Umbilical cord (tissue), 2 donors: ENCODE measurements around the gene CERS4. TPM values are rescaled to one million over a fixed set of nuclear protein-coding genes. Genes with fewer than 3 reads are reported as not detected.
A peak's percentile ranks its signal among the peaks of the same experiment; 100 is the strongest.
"Not testable (repeated sequence)": the region's sequence is repeated elsewhere in the genome, so short reads cannot be mapped to it uniquely, and the experiment has no call there.

Experiments used
- DNase-seq: peaks from one replicate; pipeline ENCODE4 v3.0.0-alpha.2; 2015; ENCODE audit warnings: low spot score
- total RNA-seq: library from RNA; depleted of rRNA; stranded (reverse); fragments of >200 nt; gene quantifications from one replicate; pipeline ENCODE4 v1.2.3, GENCODE V29; 2014; ENCODE audit warnings: low replicate concordance; ENCODE audit not compliant: insufficient read depth

The CERS4 gene, protein sequence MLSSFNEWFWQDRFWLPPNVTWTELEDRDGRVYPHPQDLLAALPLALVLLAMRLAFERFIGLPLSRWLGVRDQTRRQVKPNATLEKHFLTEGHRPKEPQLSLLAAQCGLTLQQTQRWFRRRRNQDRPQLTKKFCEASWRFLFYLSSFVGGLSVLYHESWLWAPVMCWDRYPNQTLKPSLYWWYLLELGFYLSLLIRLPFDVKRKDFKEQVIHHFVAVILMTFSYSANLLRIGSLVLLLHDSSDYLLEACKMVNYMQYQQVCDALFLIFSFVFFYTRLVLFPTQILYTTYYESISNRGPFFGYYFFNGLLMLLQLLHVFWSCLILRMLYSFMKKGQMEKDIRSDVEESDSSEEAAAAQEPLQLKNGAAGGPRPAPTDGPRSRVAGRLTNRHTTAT
- total RNA-seq: 17.8 TPM

DNA sequence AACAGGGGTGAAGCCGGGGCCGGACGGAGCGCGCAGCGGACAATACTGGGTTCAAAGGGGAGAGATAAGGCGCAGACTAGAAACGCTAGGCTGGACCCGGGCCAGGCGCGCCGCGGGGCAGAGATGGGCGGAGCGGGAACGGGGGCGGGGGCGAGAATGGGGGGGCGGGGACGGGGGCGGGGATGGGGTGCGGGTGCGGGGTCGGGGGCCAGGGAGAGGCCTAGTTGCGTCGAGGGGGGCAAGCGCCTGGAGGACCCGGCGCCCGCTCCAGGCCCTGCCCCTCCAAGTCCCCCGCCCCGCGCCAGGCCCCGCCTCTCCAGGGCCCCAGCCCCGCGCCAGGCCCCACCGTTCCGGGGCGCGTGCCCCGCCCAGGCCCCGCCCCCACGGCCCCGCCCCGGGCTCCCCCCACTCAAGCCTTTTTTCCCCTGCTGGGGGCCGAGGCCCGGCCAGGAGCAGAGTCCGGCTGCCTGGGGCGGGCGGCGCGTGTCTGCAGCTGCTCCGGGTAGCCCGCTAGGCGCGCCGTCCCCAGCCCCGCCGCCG is at the start of gene CERS4:
CERS4 (plus strand) TSS at position 449 of the 540 bp plus-strand sequence. CDS start 41,707 bp downstream, outside the sequence.
- DNase-seq: peak; percentile 76

DNA sequence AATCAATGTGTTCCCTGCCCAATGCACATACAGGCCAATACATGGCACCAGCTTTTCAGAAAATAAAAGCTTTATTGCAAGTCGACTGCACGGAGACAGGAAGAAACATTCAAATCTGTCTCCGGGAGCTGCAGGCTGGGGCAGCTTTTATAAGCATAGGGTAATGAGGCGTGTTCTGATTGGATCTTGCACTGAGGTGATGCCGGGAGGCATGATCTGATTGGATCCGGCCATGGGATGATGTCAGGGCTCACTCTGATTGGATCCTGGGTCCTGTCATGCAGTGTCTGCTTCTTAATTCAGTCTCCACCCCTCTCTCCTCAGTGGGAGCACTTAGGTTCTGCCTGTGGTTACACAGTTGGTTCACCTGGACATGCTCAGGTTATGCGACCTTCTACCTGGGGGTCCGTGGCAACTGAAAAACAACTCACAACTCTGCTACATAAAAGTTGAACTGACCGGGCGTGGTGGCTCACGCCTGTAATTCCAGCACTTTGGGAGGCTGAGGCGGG is 48.0 kb upstream of the CERS4 start:
- DNase-seq: no peak

DNA sequence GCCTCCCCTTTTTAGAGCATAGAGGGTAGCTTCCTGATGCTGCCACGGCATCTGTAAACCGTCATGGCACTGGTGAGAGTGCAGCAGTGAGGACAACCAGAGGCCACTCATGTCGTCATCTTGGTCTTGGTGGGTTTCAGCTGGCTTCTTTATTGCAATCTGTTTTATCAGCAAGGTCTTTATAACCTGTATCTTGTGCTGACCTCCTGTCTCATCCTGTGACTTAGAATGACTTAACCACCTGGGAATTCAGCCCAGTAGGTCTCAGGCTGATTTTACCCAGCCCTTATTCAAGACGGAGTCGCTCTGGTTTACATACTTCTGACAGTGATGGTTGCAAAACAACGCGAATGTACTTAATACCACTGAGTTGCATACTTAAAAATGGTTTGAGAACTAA is 45.4 kb upstream of the CERS4 start:
- DNase-seq: peak; percentile 92

DNA sequence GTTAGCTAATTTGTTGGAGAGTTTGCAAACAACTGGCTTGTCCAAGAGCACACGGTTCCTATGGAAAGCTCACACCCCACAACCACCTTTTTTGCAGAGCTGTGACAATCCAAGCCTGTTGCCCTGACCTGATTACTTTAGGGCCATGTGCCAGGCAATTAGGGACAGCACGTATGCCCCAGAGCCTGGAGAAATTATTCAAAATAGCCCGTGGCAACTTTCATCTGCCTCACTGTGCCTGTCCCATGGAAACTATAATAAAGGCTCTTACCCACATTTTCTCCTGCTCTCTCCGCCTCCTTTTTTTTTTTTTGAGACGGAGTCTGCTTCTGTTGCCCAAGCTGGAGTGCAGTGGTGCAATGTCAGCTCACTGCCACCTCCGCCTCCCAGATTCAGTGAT is 41.2 kb upstream of the CERS4 start:
- no peak for DNase-seq

DNA sequence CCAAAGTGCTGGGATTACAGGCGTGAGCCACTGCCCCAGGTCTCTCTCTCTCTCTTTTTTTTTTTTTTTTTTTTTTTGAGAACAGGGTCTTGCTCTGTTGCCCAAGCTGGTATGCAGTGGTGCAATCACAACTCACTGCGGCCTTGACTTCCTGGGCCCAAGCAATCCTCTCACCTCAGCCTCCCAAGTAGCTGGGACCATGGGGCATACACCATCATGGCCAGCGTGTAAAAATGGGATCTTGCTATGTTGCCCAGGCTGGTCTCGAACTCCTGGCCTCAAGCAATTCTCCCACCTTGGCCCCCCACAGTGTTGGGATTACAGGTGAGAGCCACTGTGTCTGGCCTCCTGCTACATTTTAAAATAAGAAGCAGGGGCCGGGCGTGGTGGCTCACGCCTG is 40.6 kb upstream of the CERS4 start:
- no peak for DNase-seq

DNA sequence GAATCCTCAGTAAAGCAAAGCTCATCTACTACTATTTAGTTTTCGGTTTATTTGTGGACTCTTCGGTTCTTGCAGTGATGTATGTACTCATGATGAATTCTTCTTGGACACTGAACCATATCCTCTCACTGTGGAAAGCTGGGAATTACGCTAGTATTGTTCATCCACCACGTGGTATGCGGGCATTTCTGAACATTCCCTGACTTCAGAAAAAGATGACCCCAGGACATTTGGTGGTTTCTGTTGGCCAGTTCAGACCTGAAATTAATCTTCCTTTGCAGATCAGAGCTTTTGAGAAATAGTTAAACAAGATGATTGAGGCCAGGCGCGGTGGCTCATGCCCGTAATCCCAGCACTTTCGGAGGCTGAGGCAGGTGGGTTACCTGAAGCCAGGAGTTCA is 34.5 kb upstream of the CERS4 start:
- DNase-seq: no peak

DNA sequence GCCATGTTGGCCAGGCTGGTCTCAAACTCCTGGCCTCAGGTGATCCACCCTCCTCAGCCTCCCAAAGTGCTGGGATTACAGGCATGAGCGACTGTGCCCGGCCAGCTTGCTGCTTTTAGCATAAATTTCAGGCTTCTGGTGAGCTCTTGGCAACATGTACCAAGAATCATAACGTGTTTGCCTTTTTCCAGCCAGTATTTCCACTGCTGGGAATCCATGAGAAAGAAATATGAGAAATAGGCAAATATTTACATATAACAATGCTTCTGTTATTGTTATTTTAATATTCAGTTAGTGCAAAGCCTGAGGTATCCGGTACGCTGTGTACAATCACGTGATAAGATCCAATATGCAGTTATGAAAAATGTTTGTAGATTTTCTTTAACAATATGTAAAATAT is 29.2 kb upstream of the CERS4 start:
- no peak for DNase-seq

DNA sequence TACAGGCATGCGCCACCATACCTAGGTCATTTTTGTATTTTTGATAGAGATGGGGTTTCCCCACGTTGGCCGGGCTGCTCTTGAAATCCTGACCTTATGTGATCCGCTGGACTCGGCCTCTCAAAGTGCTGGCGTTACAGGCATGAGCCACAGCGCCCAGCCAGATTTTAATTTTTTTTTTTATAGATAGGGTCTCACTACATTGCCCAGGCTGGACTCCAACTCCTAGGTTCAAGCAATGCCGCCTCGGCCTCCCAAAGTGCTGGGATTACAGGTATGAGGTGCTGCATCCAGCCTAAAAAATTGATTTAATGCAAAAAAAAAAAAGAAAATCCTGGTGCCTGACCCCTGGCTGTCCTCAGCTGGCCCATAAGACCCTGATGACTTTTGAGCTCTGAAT is 24.9 kb upstream of the CERS4 start:
- no peak for DNase-seq

DNA sequence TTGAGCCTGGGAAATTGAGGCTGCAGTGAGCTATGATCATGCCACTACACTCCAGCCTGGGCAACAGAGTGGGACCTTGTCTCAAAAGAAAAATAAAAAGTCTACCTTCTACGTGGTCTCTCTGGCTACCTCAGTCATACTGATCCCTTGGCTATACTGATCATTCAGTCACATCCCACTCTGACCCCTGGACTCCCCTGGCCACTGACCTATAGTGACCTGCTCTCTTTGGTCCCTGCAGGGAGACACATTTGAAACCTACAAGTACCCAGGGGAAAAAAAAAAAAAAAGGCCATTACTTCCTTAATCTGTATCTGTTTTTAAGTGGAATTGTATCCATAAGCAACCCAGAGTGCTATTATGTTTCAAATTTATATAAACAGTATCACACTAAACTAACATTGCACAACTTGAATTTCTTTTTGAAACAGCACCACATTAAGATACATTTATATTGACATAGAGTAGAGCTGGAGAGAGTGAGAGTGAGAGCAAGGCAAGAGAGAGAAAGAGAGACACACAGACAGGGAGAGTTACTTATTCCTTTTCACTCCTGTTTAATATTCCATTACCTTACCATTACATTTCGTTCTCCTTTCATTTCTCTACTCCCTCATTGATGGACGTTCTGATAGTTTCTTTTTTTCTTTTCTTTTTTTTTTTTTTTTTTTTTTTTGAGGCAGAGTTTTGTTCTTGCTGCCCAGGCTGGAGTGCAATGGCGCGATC is 23.7 kb upstream of the CERS4 start:
- DNase-seq: no peak

DNA sequence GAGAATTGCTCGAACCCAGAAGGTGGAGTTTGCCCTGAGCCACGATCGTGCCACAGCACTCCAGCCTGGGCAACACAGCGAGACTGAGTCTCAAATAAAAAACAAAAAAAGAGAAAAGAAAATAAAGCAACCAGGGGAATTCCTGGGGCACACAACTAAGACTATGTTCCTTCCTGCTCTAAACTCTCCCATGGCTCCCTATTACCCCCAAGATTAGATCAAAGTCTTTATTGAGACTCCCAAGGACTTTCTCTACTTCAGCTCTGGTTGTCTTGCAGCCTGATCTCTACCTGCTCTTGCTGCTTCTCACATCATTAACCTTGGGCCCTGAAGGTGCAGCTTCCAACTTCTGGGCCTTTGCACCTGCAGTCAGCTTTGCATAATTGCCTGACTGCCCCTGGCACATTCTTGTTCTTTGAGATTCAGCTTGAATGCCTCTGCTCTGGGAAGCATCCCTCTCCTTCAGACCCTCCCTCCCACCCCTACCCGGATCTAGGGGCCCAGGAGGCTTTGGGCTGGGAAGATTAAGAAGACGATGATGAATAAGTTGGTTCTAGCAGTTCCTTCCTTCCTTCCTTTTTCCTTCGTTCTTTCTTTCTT is 16.8 kb upstream of the CERS4 start:
- no peak for DNase-seq

DNA sequence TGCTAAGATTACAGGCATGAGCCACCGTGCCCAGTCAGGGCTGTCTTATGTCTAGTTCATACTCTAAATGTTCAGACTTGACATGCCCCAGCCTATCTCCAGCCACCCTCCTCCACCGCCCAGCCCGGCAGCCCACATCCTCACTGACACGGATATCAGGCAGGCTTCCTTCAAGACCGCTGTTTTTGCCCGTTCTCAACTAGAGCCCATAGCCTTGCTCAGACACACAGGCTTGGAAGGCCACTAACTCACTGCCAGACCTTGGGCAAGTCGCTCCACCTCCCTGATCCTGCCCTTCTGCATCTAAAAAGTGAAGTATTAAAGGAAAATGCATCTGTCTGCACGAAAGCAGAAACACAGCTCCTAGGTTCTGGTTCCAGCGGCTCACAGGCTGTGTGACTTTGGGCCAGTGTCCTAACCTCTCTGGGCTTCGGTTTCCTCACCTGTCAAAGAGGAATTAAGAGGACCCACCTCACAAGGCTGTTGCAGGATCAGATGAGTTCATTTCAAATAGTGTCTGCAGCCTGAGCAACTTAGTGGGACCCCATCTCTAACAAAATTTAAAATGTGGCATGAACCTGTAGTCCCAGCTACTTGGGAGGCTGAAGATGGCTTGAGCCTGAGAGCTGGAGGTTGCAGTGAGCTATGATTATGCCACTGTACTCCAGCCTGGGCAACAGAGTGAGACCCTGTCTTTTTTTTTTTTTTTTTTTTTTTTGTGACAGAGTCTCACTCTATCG is 14.5 kb upstream of the CERS4 start:
- DNase-seq: no peak

DNA sequence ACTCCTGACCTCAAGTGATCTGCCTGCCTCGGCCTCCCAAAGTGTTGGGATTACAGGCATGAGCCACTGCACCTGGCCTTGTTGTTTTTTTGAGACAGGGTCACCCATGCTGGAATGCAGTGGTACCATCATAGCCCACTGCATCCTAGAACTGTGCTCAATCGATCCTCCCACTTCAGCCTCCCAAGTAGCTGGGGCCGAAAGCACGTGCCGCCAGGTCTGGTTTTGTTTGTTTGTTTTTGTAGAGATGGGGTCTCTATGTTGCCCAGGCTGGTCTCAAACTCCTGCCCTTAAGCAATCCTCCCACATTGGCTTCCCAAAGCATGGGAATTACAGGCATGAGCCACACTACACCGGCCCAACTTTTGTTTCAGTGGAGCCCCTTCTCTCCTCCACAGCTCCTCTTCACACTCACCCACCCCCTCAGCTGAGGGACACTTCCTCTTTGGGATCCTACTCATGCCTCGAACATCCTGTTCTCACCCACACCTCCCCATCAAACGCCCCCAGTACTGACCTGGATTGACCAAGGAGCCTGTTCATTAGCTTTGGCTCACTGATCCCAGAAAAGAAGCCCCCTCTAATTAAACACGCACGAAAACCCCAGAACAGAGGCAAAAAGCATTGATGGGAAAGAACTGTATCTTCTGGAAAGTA is 12.8 kb upstream of the CERS4 start:
- DNase-seq: no peak

DNA sequence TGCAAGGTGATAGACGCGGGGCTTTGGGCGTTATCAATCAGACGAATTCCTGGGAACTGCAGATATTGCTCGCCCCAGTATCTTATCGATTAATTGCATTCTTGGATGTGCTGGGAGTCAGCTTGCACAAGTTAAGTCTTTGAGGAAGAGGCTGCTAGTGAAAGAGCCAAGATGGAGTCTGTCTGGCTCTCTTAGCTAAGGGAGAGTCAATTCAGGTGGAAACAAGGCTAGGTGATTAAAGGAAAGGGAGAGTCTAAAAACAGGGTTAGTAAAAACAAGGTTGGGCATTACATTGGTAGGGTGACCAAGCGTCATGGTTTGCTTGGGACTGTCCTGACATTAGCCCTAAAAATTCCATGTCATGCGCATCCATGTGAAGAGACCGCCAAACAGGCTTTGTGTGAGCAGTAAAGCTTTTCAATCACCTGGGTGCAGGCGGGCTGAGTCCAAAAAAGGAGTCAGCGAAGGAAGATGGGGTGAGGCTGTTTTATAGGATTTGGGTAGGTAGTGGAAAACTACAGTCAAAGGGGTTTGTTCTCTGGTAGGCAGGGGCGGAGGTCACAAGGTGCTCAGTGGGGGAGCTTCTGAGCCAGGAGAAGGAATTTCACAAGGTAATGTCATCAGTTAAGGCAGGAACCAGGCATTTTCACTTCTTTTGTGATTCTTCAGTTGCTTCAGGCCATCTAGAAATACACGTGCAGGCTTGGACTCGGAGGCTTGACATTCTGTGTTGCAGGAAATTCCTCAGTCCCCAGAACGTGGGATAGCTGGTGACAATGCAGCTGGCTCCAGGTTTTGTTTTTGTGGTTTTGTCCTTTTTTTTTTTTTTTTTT is 5.7 kb upstream of the CERS4 start:
- DNase-seq: not testable (repeated sequence)

DNA sequence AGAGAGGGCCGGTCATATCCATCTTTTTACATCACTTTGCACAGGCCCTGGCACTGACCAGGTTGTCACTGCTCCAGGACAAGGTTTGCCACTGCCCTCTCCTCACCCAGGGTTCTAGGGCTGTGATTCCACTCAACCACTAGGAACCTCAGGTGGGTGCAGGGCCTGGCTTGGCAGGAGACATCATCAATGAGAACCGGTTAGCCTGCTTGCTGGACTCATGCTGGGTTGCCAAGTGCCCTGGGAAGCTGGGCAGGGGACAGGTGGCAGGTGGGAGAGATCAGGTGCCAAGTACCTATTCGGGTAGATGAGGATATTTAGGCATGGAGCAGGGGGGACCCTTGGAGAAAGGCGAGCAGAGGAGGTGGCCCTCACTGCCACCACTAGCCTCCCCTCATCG is 4.2 kb upstream of the CERS4 start:
- DNase-seq: no peak

DNA sequence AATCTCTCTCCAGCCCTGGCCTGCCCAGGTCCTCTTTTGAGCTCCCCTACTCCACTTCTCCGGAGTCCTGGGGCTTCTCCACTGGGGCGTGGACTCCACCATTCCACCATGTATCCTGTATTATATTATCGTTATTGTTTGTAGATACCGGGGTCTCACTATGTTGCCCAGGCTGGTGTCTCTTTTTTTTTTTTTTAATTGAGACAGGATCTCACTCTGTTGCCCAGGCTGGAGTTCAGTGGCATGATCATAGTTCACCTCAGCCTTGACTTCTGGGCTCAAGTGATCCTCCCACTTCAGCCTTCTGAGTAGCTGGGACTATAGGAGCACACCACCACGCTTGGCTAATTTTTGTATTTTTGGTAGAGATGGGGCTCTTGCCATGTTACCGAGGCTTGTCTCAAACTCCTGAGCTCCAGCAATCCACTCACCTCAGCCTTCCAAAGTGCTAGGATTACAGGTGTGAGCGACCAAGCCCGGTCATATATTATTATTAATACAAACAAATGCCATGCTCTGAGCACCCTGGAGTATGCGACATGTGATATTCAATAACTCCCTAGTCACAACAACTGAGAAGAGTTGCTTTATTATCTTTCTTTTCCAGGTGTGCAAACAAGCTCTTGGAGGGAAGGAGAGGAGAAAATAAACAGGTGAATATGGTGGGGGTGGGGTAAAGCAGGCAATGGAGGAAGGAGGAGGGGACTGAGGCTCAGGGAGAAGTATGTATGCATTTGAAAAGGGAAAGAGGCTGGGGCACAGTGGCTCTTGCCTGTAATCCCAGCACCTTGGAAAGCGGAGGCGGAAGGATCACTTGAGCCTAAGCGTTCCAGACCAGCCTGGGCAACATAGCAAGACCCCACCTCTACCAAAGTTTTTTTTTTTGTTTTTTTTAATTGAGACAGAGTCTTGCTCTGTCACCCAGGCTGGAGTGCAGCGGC is 2.8 kb upstream of the CERS4 start:
- no peak for DNase-seq

DNA sequence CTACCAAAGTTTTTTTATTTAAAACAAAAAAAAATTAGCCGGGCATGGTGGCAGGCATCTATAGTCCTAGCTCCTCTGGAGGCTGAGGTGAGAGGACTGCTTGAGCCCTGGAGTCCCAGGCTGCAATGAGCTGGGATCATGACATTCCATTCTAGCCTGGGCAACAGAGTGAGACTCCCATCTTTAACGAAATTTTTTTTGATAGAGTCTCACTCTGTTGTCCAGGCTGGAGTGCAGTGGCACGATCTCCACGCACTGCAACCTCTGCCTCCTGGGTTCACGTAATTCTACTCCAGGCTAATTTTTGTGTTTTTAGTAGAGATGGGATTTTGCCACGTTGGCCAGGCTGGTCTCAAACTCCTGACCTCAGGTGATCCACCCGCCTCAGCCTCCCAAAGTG is 1.8 kb upstream of the CERS4 start:
- DNase-seq: not testable (repeated sequence)

DNA sequence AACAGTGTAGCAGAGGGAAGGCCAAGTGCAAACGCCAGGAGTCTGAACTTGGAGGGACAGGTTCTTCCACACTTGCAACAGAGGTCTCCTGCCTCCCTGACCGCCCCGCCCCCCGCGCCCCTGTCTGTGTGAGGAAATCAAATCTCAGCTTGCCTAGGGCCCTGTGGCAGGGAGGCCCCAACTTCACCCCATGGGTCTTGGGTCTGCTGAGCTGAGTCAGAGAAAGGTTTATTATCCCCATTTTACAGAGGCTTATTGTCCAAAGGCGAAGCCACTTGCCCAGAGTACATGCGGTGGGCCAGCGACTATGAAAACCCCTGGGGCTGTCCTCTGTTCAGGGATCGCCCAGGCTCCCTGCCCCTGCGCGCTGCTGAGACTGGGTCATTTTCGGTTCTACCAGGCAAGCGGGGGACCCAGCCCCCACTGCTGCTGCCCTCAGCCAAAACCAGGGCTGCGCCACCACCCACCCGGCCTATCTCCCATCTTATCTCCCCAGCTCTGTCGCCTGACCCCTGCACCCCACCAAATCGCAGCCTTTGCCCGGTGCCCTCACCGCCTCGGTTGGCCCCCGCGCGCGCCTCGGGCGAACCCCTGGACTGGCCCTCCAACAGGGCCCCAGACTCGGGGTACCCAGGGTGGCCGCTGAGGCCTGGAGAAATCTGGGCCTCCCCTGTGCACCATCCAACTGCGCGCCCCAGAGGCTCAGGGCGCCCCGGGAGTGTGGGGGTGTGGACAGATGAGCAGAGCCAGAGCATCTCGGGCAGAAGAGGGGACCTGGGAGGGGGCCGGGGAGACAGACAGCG is 850 bp upstream of the CERS4 start:
- peak; percentile 49 for DNase-seq
